K562 (cell line): ENCODE results near the gene CZIB. TPM values are rescaled to one million over a fixed set of nuclear protein-coding genes. Genes with fewer than 3 reads are reported as not detected.
"Not testable (repeated sequence)": the region's sequence is repeated elsewhere in the genome, so short reads cannot be mapped to it uniquely, and the experiment has no call there.

Experiments used
- ATAC-seq: fragments of 200-7000 bp; cut with Tn5 transposase; 3 replicates; pipeline ENCODE4 v1.9.1; 2020; ENCODE audit warnings: moderate library complexity
- BruUV-seq: library from RNA; stranded (reverse); fragments of 400-500 nt; replicated peaks from 2 replicates; lab custom pipeline; 2021; lab: Mats Ljungman, UMichigan
- CTCF ChIA-PET: fragments of 300-600 bp; formaldehyde crosslinking; extraction: SDS; loops from one replicate; lab custom pipeline; 2021; ENCODE audit warnings: low intra/inter-chr PET ratio; lab: Yijun Ruan, JAX
- POLR2A ChIA-PET: fragments of 300-600, 350-650 bp; sonication (Branson Sonifier 250); formaldehyde crosslinking; extraction: SDS; loops from one replicate; lab custom pipeline; 2021; ENCODE audit warnings: antibody characterized with exemption, inconsistent platforms; lab: Yijun Ruan, JAX
- DNase-seq, 4 experiments: peaks; one replicate each; pipeline versions ENCODE4 v3.0.0 to v3.0.0-alpha.2; 2011 to 2018; ENCODE audit warnings: low spot score in 3 of 4, mixed read lengths in 3 of 4; ENCODE audit errors: extremely low read depth in 1 of 4
- FAIRE-seq: peaks from 2 replicates; lab custom pipeline; 2011; peaks lifted over from hg19 to GRCh38; lab: Jason Lieb, UNC
- H2AFZ ChIP-seq: 2 replicates; pipeline ENCODE4 v1.6.0; 2011; ENCODE audit warnings: low read depth, low read length, control low read depth, inconsistent platforms
- H3K27ac ChIP-seq: fragments of 200-600 bp; 3 replicates; pipeline ENCODE4 v1.8.0; 2011; ENCODE audit warnings: low read depth, mild to moderate bottlenecking, control low read depth, inconsistent platforms, low read length, moderate library complexity, mixed read lengths; ENCODE audit errors: extremely low read depth
- H3K27me3 ChIP-seq, 2 experiments: fragments of 300-600 bp in 1 of 2; 2 replicates in 1 of 2; 3 replicates in 1 of 2; pipeline versions ENCODE4 v1.6.0 to v1.8.0; 2011; ENCODE audit warnings: inconsistent platforms in 2 of 2, low read length in 2 of 2, mild to moderate bottlenecking in 1 of 2, mixed read lengths in 1 of 2, moderate library complexity in 1 of 2; ENCODE audit not compliant: control insufficient read depth in 2 of 2, insufficient read depth in 2 of 2
- H3K36me3 ChIP-seq: fragments of 300-600 bp; 3 replicates; pipeline ENCODE4 v1.8.0; 2011; ENCODE audit warnings: mild to moderate bottlenecking, low read length, inconsistent platforms; ENCODE audit not compliant: control insufficient read depth, insufficient read depth
- H3K4me1 ChIP-seq, 2 experiments: fragments of 200-600 bp in 1 of 2; replicated peaks in 1 of 2; 2 replicates in 1 of 2; 3 replicates in 1 of 2; pipeline versions ENCODE4 v1.5.1 to v1.8.0; 2011; ENCODE audit warnings: inconsistent platforms in 2 of 2, low read length in 2 of 2, mild to moderate bottlenecking in 1 of 2, mixed read lengths in 1 of 2, moderate library complexity in 1 of 2; ENCODE audit not compliant: control insufficient read depth in 2 of 2, insufficient read depth in 2 of 2
- H3K4me2 ChIP-seq: 2 replicates; pipeline ENCODE4 v1.6.1; 2011; ENCODE audit warnings: low read length, control low read depth, inconsistent platforms, mixed read lengths; ENCODE audit not compliant: insufficient read depth
- H3K4me3 ChIP-seq: fragments of 200-600 bp; sonication (generic), shearing (Covaris generic); 2 replicates; pipeline ENCODE4 v1.5.1; 2016; ENCODE audit warnings: control low read depth, inconsistent platforms
- H3K79me2 ChIP-seq: fragments of 200-600 bp; 3 replicates; pipeline ENCODE4 v1.8.0; 2011; ENCODE audit warnings: low read length, inconsistent platforms; ENCODE audit not compliant: control insufficient read depth, insufficient read depth
- H3K9ac ChIP-seq, 2 experiments: 2 replicates each; pipeline versions ENCODE4 v1.6.0 to v1.6.1; 2011; ENCODE audit warnings: low read depth in 2 of 2, low read length in 2 of 2, control low read depth in 1 of 2, inconsistent platforms in 1 of 2, mild to moderate bottlenecking in 1 of 2, mixed read lengths in 1 of 2; ENCODE audit not compliant: insufficient read depth in 1 of 2
- H3K9me1 ChIP-seq: one replicate; pipeline ENCODE4 v1.6.0; 2011; ENCODE audit warnings: inconsistent platforms, mild to moderate bottlenecking, low read length, moderate library complexity; ENCODE audit not compliant: control insufficient read depth, insufficient read depth
- H3K9me3 ChIP-seq: replicated peaks from 2 replicates; pipeline ENCODE4 v1.5.1; 2011; ENCODE audit warnings: low read depth, low read length, inconsistent platforms; ENCODE audit not compliant: control insufficient read depth, insufficient read depth
- H4K20me1 ChIP-seq: replicated peaks from 2 replicates; pipeline ENCODE4 v1.6.1; 2011; ENCODE audit warnings: low read length, inconsistent platforms, mixed read lengths; ENCODE audit not compliant: control insufficient read depth, insufficient read depth
- WGBS: fragments of 100-300 bp; shearing (Covaris generic); methylation state at CpG from one replicate; pipeline ENCODE4 v1.1.6; 2016; ENCODE audit warnings: low coverage, mixed read lengths; ENCODE audit not compliant: insufficient coverage; ENCODE audit errors: missing lambda C conversion rate; 5-methylcytosine and 5-hydroxymethylcytosine counted together
- in situ Hi-C: fragments of 300-500 bp; cut with MboI; formaldehyde crosslinking; loops from 4 replicates; pipeline ENCODE4 v1.15.0; 2018; ENCODE audit warnings: inconsistent platforms, mixed read lengths
- intact Hi-C: fragments of 100-400 bp; cut with micrococcal nuclease; formaldehyde crosslinking; loops from 2 replicates; pipeline ENCODE4 v1.14.2; 2022
- polyA plus RNA-seq, 8 experiments: library from polyadenylated mRNA; depleted of rRNA in 4 of 8; stranded (reverse) in 5 of 8; unstranded in 3 of 8; fragments of >200 nt; fragmentation: Nextera tagmentation in 2 of 8; fragmentation: Illumina TruSeq in 1 of 8; extraction: Ambion mirVana in 2 of 8; extraction: Trizol in 1 of 8; gene quantifications; 2 replicates each; pipeline versions ENCODE4 v1.2.1 to v1.2.3, GENCODE V29; 2011 to 2014; ENCODE audit warnings: inconsistent platforms in 1 of 8, missing spikeins in 1 of 8
- total RNA-seq, 7 experiments: library from RNA; depleted of rRNA in 6 of 7; stranded (reverse); fragments of >200 nt in 6 of 7; fragmentation: Illumina TruSeq in 2 of 7; extraction: Trizol in 2 of 7; gene quantifications; 2 replicates each; pipeline versions ENCODE4 v1.2.1 to v1.2.3, GENCODE V29; 2011 to 2021; ENCODE audit warnings: low replicate concordance in 1 of 7
- TF ChIP-seq, protein P1 (sequence below): fragments of 200-800 bp; sonication (Bioruptor generic); IDR thresholded peaks from 2 replicates; pipeline ENCODE4 v1.6.1; 2017; ENCODE audit warnings: missing genetic modification characterization, missing compliant biosample characterization

CZIB gene
- total and polyA plus RNA-seq, 9 of the 15 experiments (the other 6 are each of a cell fraction or from before 2014, with no cell fraction given), result 52.6 to 111 (median 80.0) TPM

DNA sequence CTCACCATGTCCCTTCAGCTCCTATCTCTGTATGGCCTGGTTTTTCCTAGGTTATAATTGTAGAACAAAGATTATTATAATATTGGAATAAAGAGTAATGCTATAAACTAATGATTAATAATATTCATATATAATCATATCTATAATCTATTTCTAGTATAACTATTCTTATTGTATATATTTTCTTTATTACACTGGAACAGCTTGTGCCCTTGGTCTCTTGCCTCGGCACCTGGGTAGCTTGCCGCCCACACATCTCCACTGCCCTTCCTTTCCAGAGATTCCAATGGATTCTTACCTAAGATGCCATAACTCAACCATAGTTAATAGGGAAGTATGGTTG, 34.5 kb downstream of the CZIB start:
- intact Hi-C loops, result loop anchor here (1.0 to 2.0 kb wide), 2 partner anchors 281 to 485 kb away; no protein-coding TSS in a partner anchor
- TF ChIP-seq, protein P1, sequence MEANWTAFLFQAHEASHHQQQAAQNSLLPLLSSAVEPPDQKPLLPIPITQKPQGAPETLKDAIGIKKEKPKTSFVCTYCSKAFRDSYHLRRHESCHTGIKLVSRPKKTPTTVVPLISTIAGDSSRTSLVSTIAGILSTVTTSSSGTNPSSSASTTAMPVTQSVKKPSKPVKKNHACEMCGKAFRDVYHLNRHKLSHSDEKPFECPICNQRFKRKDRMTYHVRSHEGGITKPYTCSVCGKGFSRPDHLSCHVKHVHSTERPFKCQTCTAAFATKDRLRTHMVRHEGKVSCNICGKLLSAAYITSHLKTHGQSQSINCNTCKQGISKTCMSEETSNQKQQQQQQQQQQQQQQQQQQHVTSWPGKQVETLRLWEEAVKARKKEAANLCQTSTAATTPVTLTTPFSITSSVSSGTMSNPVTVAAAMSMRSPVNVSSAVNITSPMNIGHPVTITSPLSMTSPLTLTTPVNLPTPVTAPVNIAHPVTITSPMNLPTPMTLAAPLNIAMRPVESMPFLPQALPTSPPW (CRISPR knock-in tag), result peak; percentile 6; the same call in 1 of the 2 replicates
- TF ChIP-seq, all 486 proteins: peak for 1; not testable (repeated sequence) for 485
- DNase-seq, ATAC-seq, H3K9me1 ChIP-seq, H2AFZ ChIP-seq, H3K4me2 ChIP-seq, H4K20me1 ChIP-seq, H3K4me3 ChIP-seq, H3K36me3 ChIP-seq, H3K79me2 ChIP-seq, H3K9me3 ChIP-seq, H3K27me3 ChIP-seq, H3K27ac ChIP-seq, H3K9ac ChIP-seq, CTCF ChIA-PET, FAIRE-seq, BruUV-seq: not testable (repeated sequence)
- H3K4me1 ChIP-seq, result peaks cover 16 to 53% of the 10 kb centered on the region in 2 experiments
- POLR2A ChIA-PET, result interaction anchor here (0.7 to 1.6 kb wide), 3 partner anchors 10 to 12 kb away, joined by 3 to 10 read pairs (median 3); no protein-coding TSS in a partner anchor
- WGBS, result 13% methylated on average over 2 of the region's 2 CpGs
- in situ Hi-C loops, result loop anchor here (10.0 to 25.0 kb wide), 2 partner anchors 274 to 481 kb away; partner anchors contain the start of gene ECHDC2
